Astrocyte (in vitro differentiated cells and primary cell): Measurements from ENCODE around the gene AIP.

Experiments used
- EZH2 ChIP-seq: IDR thresholded peaks from 2 replicates; pipeline ENCODE4 v1.6.1; 2012; ENCODE audit warnings: mild to moderate bottlenecking, low read length, inconsistent platforms; ENCODE audit not compliant: insufficient read depth
- TF ChIP-seq, protein P1 (sequence below): IDR thresholded peaks from 2 replicates; pipeline ENCODE4 v1.5.1; 2011; ENCODE audit warnings: low read depth, mild to moderate bottlenecking, inconsistent platforms, low read length, moderate library complexity; ENCODE audit not compliant: insufficient read depth

DNA sequence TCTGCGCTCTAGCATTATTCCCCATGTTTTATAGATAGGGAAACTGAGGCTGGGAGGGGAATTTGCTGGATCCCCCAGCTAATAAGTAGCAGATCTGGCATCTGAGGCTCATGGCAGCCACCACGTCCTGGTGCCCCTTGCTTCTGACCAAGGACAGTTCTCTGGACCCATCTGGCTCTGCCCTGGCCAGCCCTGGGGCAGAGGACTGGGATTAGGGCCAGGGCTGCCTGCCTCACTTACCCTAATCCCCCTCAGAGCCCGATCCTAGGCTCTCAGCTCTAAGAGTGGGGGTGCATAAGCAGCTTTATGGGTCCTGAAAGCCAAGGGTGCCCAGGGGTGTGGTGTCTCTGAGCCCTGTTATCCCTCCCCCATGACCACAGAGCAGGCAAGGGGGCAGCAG lies 27.8 kb upstream of the AIP start, which contains the start of gene CABP4:
- TF ChIP-seq, protein P1, sequence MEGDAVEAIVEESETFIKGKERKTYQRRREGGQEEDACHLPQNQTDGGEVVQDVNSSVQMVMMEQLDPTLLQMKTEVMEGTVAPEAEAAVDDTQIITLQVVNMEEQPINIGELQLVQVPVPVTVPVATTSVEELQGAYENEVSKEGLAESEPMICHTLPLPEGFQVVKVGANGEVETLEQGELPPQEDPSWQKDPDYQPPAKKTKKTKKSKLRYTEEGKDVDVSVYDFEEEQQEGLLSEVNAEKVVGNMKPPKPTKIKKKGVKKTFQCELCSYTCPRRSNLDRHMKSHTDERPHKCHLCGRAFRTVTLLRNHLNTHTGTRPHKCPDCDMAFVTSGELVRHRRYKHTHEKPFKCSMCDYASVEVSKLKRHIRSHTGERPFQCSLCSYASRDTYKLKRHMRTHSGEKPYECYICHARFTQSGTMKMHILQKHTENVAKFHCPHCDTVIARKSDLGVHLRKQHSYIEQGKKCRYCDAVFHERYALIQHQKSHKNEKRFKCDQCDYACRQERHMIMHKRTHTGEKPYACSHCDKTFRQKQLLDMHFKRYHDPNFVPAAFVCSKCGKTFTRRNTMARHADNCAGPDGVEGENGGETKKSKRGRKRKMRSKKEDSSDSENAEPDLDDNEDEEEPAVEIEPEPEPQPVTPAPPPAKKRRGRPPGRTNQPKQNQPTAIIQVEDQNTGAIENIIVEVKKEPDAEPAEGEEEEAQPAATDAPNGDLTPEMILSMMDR: no peak
- no peak for TF ChIP-seq EZH2
